HepG2 (cell line): ENCODE data around the gene PAK6. TPM values are rescaled to one million over a fixed set of nuclear protein-coding genes. Genes with fewer than 3 reads are reported as not detected.

Source experiments
- ATAC-seq: fragments of 200-7000 bp; cut with Tn5 transposase; 3 replicates; pipeline ENCODE4 v1.9.1; 2020; ENCODE audit warnings: mild to moderate bottlenecking, moderate library complexity
- BruUV-seq: library from RNA; stranded (reverse); fragments of 400-500 nt; replicated peaks from 2 replicates; lab custom pipeline; 2021; lab: Mats Ljungman, UMichigan
- CTCF ChIA-PET: fragments of 300-600 bp; formaldehyde crosslinking; extraction: SDS; loops from one replicate; lab custom pipeline; 2021; ENCODE audit warnings: low total read pairs, inconsistent platforms, low intra/inter-chr PET ratio; lab: Yijun Ruan, JAX
- POLR2A ChIA-PET: fragments of 350-600 bp; sonication (Branson Sonifier 250); formaldehyde crosslinking; loops from one replicate; lab custom pipeline; 2020; ENCODE audit warnings: antibody characterized with exemption, inconsistent platforms; lab: Yijun Ruan, JAX
- DNase-seq: peaks from one replicate; pipeline ENCODE4 v3.0.0-alpha.2; 2015; ENCODE audit warnings: low spot score
- FAIRE-seq: peaks from 3 replicates; lab custom pipeline; 2011; peaks lifted over from hg19 to GRCh38; lab: Jason Lieb, UNC
- H2AFZ ChIP-seq: one replicate; pipeline ENCODE4 v1.6.1; 2011; ENCODE audit warnings: low read length, inconsistent platforms
- H3K27ac ChIP-seq: fragments of 300-600 bp; 3 replicates; pipeline ENCODE4 v1.8.0; 2011; ENCODE audit warnings: mixed run types, mild to moderate bottlenecking, mixed read lengths, low read length, inconsistent platforms; ENCODE audit not compliant: insufficient read depth; ENCODE audit errors: extremely low read length
- H3K27me3 ChIP-seq, 2 experiments: fragments of 200-600 bp in 1 of 2; 2 replicates in 1 of 2; 3 replicates in 1 of 2; pipeline versions ENCODE4 v1.6.0 to v1.8.0; 2011; ENCODE audit warnings: low read length in 2 of 2, mild to moderate bottlenecking in 2 of 2, moderate library complexity in 2 of 2, inconsistent platforms in 1 of 2; ENCODE audit not compliant: insufficient read depth in 2 of 2, control insufficient read depth in 1 of 2
- H3K36me3 ChIP-seq, 2 experiments: fragments of 200-600 bp in 1 of 2; replicated peaks in 1 of 2; 2 replicates in 1 of 2; 3 replicates in 1 of 2; pipeline versions ENCODE4 v1.5.1 to v1.8.0; 2011; ENCODE audit warnings: low read length in 2 of 2, inconsistent platforms in 1 of 2; ENCODE audit not compliant: insufficient read depth in 2 of 2, control insufficient read depth in 1 of 2
- H3K4me1 ChIP-seq: 2 replicates; pipeline ENCODE4 v1.5.1; 2012; ENCODE audit warnings: low read length, inconsistent platforms; ENCODE audit not compliant: insufficient read depth
- H3K4me2 ChIP-seq: 2 replicates; pipeline ENCODE4 v1.6.0; 2011; ENCODE audit warnings: low read depth, low read length, inconsistent platforms
- H3K4me3 ChIP-seq, 3 experiments: fragments of 200-600 bp in 1 of 3; sonication (generic), shearing (Covaris generic) in 1 of 3; replicated peaks in 1 of 3; 2 replicates each; pipeline ENCODE4 v1.5.1; 2011 to 2016; ENCODE audit warnings: low read length in 3 of 3, inconsistent platforms in 2 of 3, low read depth in 2 of 3, mild to moderate bottlenecking in 2 of 3, control low read depth in 1 of 3, mixed read lengths in 1 of 3; ENCODE audit not compliant: insufficient read depth in 1 of 3
- H3K79me2 ChIP-seq: one replicate; pipeline ENCODE4 v1.6.1; 2011; ENCODE audit warnings: low read length, inconsistent platforms; ENCODE audit not compliant: insufficient read depth
- H3K9ac ChIP-seq: 2 replicates; pipeline ENCODE4 v1.6.0; 2011; ENCODE audit warnings: mild to moderate bottlenecking, low read depth, low read length, inconsistent platforms; ENCODE audit not compliant: insufficient read depth
- H3K9me3 ChIP-seq: 2 replicates; pipeline ENCODE4 v1.5.1; 2012; ENCODE audit warnings: mild to moderate bottlenecking, low read length
- H4K20me1 ChIP-seq: 2 replicates; pipeline ENCODE4 v1.6.0; 2011; ENCODE audit warnings: inconsistent platforms, mild to moderate bottlenecking, low read length, moderate library complexity; ENCODE audit not compliant: insufficient read depth
- ATAD3A ChIP-seq: sonication (generic); formaldehyde crosslinking; IDR thresholded peaks from 2 replicates; pipeline ENCODE4 v1.4.0; 2020; ENCODE audit warnings: missing genetic modification reagents
- CBX2 ChIP-seq, 2 experiments: fragments of 200-600 bp in 1 of 2; sonication (generic); formaldehyde crosslinking in 1 of 2; IDR thresholded peaks; 2 replicates each; pipeline versions ENCODE4 v1.7.0 to v1.8.1; 2018 to 2022; ENCODE audit warnings: low read depth in 2 of 2, low read length in 1 of 2, mild to moderate bottlenecking in 1 of 2, missing genetic modification reagents in 1 of 2
- MATR3 ChIP-seq: sonication (generic); formaldehyde crosslinking; IDR thresholded peaks from 2 replicates; pipeline ENCODE4 v1.4.0; 2020; ENCODE audit warnings: missing genetic modification reagents
- MTA1 ChIP-seq: sonication (generic); formaldehyde crosslinking; IDR thresholded peaks from 2 replicates; pipeline ENCODE4 v1.4.0; 2020; ENCODE audit warnings: missing genetic modification reagents, mild to moderate bottlenecking, borderline replicate concordance
- RBM22 ChIP-seq: fragments of 200-400 bp; formaldehyde crosslinking; optimal IDR thresholded peaks from 2 replicates; pipeline ENCODE3; 2017; ENCODE audit warnings: mild to moderate bottlenecking, low read length, moderate library complexity
- ZFP37 ChIP-seq: sonication (generic); formaldehyde crosslinking; IDR thresholded peaks from 2 replicates; pipeline ENCODE4 v1.4.0; 2020; ENCODE audit warnings: missing genetic modification reagents, borderline replicate concordance
- ZNF24 ChIP-seq: fragments of 450-650 bp; IDR thresholded peaks from 2 replicates; pipeline ENCODE4 v1.6.1; 2017; ENCODE audit warnings: antibody characterized with exemption, mild to moderate bottlenecking
- ZNF264 ChIP-seq: sonication (generic); formaldehyde crosslinking; IDR thresholded peaks from 2 replicates; pipeline ENCODE4 v1.4.0; 2020; ENCODE audit warnings: missing genetic modification reagents
- ZNF556 ChIP-seq: sonication (generic); formaldehyde crosslinking; IDR thresholded peaks from 2 replicates; pipeline ENCODE4 v1.4.0; 2020; ENCODE audit warnings: mild to moderate bottlenecking, missing genetic modification reagents, borderline replicate concordance
- ZNF879 ChIP-seq: sonication (generic); formaldehyde crosslinking; IDR thresholded peaks from 2 replicates; pipeline ENCODE4 v1.8.1; 2023; ENCODE audit warnings: missing genetic modification reagents
- WGBS: methylation state at CpG from one replicate; pipeline ENCODE4 v1.1.6; 2017; ENCODE audit warnings: low lambda C conversion rate; 5-methylcytosine and 5-hydroxymethylcytosine counted together
- in situ Hi-C: cut with HindIII; loops from 2 replicates; pipeline ENCODE4 v1.10.0; 2017; ENCODE audit warnings: low pct_unique_long_range_greater_than_20kb; ENCODE audit not compliant: extremely low pct_ligation_motif_present
- intact Hi-C: fragments of 100-400 bp; cut with micrococcal nuclease; formaldehyde crosslinking; loops from one replicate; pipeline ENCODE4 v1.10.0; 2022; ENCODE audit not compliant: unreplicated experiment
- polyA plus RNA-seq, 8 experiments: library from polyadenylated mRNA; depleted of rRNA in 3 of 8; stranded (reverse) in 7 of 8; unstranded in 1 of 8; fragments of >200 nt; fragmentation: Illumina TruSeq in 4 of 8; extraction: Trizol in 4 of 8; gene quantifications; 2 replicates each; pipeline versions ENCODE4 v1.2.1 to v1.2.3, GENCODE V29; 2011 to 2016; ENCODE audit warnings: low read depth in 4 of 8, missing spikeins in 1 of 8, mixed read lengths in 1 of 8; ENCODE audit not compliant: insufficient read depth in 1 of 8
- total RNA-seq, 5 experiments: library from RNA; depleted of rRNA; stranded (reverse); fragments of >200 nt; fragmentation: Illumina TruSeq; extraction: Trizol; gene quantifications; 2 replicates each; pipeline ENCODE4 v1.2.3, GENCODE V29; 2016; ENCODE audit warnings: low read depth in 1 of 5
- TF ChIP-seq, protein P1 (sequence below): sonication (generic); formaldehyde crosslinking; IDR thresholded peaks from 2 replicates; pipeline ENCODE4 v1.4.0; 2020; ENCODE audit warnings: missing genetic modification reagents
- TF ChIP-seq, protein P2 (sequence below): sonication (generic); formaldehyde crosslinking; IDR thresholded peaks from 2 replicates; pipeline ENCODE4 v1.8.0; 2022; ENCODE audit warnings: missing genetic modification reagents, mild to moderate bottlenecking, inconsistent platforms, borderline replicate concordance

Gene PAK6
- total and polyA plus RNA-seq, 2 of the 13 experiments (the other 11 are each of a cell fraction or from before 2014, with no cell fraction given), result 0.07 TPM; not detected in 1

DNA sequence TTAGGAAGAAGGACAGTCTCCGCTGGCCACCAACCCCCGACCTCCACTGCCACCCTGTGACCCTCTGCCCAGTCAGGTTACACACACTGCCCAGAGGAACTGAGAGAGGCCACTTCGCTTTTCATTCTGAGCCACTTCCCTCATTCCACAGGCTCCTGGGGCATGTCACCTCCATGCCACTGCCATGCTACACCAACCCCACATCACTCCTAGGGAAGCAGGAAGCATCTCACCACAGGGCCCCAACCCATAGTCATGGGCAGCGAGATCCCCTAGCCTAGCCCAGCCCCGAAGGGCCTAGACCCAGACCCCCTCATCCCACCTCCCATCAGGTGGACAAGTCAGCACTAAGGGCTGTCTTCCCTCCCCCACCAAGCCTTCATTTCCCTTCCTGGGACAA is 67.5 kb downstream of the PAK6 start:
- ChIA-PET CTCF (no interaction called here), POLR2A (no interaction called here)
- no peak for FAIRE-seq
- Histone ChIP-seq H3K27me3 (peaks cover 7 to 63% of the 10 kb centered on the region in 2 experiments), H3K9me3 (no peaks in the 10 kb centered on the region), H4K20me1 (no peaks in the 10 kb centered on the region), H3K27ac (no peak overlapping the region), H3K9ac (no peak overlapping the region), H3K36me3 (no peaks in the 10 kb centered on the region), H3K4me1 (no peaks in the 10 kb centered on the region), H3K79me2 (no peaks in the 10 kb centered on the region), H3K4me3 (no peak overlapping the region), H2AFZ (no peak overlapping the region), H3K4me2 (no peak overlapping the region)
- TF ChIP-seq CBX2 (IDR thresholded peaks at IDR 0.05; ENCODE audit: low read depth, low read length) (no peak), CBX2 (CRISPR knock-in tag; IDR thresholded peaks at IDR 0.05; ENCODE audit: low read depth) (no peak), MTA1 (CRISPR knock-in tag) (no peak), ZNF264 (no peak), ZNF24 (no peak), ATAD3A (CRISPR knock-in tag) (no peak), ZNF879 (CRISPR knock-in tag) (no peak), RBM22 (no peak), ZNF556 (CRISPR knock-in tag) (no peak), ZFP37 (CRISPR knock-in tag) (no peak), MATR3 (no peak)
- TF ChIP-seq, protein P1, sequence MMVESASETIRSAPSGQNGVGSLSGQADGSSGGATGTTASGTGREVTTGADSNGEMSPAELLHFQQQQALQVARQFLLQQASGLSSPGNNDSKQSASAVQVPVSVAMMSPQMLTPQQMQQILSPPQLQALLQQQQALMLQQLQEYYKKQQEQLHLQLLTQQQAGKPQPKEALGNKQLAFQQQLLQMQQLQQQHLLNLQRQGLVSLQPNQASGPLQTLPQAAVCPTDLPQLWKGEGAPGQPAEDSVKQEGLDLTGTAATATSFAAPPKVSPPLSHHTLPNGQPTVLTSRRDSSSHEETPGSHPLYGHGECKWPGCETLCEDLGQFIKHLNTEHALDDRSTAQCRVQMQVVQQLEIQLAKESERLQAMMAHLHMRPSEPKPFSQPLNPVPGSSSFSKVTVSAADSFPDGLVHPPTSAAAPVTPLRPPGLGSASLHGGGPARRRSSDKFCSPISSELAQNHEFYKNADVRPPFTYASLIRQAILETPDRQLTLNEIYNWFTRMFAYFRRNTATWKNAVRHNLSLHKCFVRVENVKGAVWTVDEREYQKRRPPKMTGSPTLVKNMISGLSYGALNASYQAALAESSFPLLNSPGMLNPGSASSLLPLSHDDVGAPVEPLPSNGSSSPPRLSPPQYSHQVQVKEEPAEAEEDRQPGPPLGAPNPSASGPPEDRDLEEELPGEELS, result no peak
- TF ChIP-seq, protein P2, sequence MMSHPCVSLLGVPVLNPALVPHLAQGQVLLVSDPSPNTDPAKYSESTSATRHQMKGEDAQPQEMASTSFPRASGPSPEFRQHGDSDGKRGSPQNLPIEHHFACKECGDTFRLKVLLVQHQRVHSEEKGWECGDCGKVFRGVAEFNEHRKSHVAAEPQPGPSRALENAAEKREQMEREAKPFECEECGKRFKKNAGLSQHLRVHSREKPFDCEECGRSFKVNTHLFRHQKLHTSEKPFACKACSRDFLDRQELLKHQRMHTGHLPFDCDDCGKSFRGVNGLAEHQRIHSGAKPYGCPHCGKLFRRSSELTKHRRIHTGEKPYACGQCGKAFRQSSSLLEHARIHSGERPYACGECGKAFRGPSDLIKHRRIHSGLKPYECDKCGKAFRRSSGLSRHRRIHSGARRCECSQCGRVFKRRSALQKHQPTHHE (CRISPR knock-in tag), result no peak
- ATAC-seq, result no peak
- 14% methylated on average over 5 of the region's 5 CpGs for WGBS
- in situ Hi-C loops, result no loop called here
- no TSS peak for BruUV-seq
- intact Hi-C loops, result no loop called here
- DNase-seq, result no peak
